Globus pallidus (tissue), 1 donor: ENCODE results near the gene TOP2A.
A peak's percentile ranks its signal among the peaks of the same experiment; 100 is the strongest.

Source experiments
- DNase-seq: peaks from one replicate; pipeline ENCODE4 v3.0.0-alpha.2; 2015; ENCODE audit warnings: low spot score

The TOP2A gene, protein sequence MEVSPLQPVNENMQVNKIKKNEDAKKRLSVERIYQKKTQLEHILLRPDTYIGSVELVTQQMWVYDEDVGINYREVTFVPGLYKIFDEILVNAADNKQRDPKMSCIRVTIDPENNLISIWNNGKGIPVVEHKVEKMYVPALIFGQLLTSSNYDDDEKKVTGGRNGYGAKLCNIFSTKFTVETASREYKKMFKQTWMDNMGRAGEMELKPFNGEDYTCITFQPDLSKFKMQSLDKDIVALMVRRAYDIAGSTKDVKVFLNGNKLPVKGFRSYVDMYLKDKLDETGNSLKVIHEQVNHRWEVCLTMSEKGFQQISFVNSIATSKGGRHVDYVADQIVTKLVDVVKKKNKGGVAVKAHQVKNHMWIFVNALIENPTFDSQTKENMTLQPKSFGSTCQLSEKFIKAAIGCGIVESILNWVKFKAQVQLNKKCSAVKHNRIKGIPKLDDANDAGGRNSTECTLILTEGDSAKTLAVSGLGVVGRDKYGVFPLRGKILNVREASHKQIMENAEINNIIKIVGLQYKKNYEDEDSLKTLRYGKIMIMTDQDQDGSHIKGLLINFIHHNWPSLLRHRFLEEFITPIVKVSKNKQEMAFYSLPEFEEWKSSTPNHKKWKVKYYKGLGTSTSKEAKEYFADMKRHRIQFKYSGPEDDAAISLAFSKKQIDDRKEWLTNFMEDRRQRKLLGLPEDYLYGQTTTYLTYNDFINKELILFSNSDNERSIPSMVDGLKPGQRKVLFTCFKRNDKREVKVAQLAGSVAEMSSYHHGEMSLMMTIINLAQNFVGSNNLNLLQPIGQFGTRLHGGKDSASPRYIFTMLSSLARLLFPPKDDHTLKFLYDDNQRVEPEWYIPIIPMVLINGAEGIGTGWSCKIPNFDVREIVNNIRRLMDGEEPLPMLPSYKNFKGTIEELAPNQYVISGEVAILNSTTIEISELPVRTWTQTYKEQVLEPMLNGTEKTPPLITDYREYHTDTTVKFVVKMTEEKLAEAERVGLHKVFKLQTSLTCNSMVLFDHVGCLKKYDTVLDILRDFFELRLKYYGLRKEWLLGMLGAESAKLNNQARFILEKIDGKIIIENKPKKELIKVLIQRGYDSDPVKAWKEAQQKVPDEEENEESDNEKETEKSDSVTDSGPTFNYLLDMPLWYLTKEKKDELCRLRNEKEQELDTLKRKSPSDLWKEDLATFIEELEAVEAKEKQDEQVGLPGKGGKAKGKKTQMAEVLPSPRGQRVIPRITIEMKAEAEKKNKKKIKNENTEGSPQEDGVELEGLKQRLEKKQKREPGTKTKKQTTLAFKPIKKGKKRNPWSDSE (N-terminal part only)

DNA sequence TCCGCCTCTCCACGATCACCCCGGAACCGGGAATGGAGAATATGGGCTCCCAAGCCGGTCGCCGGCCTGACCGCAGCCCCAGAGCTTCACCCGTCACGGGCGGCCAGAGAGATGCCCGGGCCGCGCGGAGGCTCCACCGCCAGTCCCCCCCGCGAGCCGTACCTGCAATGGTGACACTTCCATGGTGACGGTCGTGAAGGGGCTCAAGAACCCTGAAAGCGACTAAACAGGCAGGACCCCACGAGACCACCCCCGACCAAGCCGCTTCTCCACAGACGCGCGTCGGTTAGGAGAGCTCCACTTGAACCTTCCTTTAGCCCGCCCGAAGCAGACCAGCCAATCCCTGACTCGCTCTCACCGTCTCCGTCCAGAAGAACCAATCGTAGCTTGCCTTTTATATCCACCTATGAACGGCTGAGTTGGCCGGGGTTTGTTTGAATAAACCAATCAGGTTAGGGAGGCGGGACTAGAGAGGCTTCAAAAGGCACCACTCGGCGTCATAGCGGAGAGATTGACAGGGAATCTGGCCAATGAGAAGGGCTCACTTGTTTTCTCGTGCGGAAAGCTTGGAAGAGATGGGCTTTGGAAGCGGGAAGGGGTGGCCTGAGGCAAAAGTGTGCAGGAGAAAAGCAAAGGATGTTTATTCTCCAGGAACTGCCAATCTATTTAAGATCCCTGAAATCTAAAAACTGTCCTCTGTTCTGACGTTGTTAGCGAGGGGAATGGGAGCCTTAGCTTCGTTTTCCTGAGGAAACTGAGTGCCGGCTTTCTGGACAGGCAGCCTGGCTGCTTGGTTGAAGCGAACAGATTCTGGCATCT lies at the start of gene TOP2A:
TOP2A (minus strand) TSS at position 288 of the 819 bp plus-strand sequence; CDS start at position 183, 105 bp downstream.
- peak; percentile 99 for DNase-seq

DNA sequence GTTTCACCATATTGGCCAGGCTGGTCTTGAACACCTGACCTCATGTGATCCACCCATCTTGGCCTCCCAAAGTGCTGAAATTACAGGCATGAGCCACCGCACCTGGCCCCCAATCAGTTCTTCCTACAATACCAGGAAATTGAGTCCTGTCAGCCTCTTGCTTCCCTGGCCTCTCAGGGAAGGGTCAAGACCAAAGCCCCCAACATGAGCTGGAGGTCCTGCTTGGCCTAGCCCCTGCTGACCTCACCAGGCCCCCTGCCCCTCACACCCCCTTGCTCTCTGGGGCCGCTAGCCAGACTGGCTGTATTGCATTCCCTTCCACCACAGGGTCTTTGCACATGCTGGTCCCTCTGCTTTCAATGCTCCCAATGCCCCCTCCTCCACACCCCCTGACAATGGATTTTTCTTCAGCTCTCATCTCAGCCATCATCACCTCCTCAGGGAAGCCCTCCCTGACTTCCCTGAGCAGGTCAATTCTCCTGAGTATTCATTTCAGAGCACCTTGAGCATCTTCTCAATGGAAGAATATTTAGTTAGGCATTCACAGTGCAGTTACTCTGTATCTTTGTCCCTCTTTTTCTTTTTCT lies 49.7 kb upstream of the TOP2A start:
- DNase-seq, result no peak

DNA sequence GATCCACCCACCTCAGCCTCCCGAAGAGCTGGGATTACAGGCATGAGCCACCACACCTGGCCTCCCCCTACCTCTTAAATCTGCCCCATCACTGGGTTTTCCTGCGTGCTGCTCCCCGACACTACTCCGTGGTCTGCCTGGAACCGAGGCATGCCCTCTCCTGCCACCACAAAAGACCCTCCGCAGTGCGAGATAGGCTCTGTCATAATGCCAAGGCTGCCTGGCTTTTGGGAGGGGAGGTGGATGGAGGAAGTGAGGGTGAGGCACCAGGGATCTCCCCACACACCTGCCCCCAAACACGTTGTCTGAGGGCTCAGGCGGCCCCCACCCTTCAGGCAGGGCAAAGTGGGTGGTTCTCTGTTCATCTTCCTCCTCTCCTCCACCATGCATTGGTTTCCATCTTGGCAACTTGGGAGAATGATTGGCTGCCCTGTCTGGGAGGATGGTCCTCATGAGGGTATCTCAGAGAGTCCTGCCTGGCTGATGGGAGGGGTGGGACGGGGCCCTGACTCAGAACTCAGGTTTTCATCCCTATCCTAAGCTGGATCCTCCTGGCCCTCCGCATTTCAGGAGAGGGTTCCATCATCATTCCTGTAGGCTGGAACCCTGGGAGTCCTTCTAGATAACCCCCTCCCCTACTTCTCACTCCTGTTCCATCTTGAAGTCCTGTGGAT lies 48.7 kb upstream of the TOP2A start:
- no peak for DNase-seq

DNA sequence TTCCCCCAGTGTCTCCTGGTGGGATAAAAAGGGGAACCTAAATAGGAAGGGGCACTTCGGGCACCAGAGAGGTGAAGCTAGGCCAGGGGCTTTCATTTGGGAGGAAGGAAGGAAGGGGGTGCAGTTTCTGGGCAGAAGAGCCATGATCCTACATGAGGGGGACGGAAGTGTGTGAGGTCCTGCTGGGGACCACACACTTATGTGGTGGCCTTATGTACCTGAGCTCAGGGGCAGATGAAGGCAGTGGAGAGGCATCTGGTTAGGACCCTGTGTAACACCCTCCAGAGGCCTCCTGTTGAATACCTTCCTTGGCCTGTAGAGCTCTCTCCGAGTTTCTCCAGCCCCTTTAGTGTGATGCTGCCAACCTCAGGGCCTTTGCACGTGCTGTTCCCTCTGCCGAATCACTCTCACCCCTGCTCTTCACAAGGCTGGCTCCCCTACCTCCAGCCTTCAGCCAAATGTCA lies 46.7 kb upstream of the TOP2A start:
- DNase-seq, result no peak

DNA sequence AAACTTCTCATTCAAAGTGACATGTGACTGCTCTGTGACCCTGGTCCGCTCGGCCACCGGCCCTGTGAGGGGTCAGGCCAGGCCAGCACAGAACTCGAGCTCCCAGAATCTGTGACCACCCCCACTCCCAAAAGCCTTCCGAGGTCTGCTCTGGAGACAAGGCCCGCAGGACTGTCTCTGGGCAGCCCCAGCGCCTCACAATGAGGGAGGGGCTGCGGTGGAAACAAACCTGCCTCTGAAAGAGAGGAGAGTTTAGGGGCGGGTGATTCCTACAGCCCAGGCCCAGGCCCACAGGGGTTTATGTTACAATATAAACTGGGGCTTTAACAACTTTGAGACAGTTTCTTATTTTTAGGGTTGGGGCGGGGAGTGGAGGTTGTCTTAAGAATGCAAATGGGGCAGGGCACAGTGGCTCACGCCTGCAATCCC lies 45.4 kb upstream of the TOP2A start:
- no peak for DNase-seq

DNA sequence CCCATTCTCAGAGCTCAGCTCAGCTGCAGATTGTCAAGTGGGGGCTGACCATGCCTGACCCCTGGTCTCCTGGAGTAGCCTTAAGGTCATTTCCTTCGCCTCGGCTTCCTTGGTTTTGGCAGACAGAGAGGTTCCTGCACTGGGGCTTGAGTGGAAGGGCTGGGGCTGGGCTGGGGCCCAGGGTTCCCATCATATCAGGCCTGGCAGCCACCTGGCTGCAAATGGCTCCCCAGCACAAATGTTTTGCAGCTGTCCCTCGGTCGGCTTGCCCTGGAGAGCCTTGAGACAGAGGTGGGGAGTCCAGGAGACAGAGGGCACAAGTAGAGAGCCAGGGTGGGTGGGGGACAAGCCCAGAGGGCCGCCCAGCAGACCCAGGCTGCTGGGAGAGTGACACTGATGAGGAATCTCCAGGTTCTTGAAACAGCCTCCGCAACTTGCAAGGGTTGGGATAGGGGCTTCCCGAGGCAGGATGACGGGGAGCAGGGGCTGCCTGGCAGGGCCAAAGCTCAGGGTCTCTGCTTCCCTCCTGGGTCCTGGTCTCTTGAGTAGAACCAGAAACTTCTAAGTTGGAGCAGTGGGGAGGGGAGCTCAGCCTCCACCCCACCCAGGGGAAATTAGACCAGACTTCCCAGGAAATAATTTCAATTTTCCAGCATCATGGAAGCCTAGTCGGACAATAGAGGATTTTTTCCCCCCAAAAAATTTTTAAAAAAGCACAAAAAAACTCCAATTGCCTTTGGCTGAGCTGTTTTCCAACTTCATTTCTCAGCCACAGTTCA lies 44.8 kb upstream of the TOP2A start:
- no peak for DNase-seq

DNA sequence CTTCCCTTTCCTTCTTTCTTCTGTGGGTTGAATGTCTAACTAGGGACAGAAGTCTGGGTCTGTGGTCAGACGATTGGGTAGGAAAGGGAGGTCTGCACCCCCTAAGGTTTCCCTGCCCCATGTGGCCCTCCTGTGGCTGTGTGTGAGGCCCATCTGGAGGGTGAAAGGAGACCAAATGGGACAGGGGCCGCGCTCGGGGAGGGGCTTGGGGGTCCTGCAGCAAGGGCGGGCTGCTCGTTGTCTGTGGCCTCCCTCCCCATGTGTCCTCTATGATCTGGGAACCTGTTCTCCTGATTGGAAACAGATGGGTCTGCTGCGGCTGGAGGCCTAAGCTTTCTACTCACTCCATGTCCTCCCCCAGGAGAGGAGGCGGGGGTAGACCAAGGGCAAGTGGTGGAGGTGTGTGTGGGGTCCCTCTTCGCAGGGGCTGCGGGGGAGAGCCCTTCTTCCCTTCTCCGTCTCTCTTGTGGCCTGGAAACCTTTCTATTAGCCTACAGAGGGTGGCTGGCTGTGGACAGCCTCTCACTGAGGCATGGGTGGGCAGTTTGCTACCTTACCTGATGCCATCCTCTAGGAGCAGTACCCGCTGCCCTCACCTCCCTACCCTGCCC lies 44.1 kb upstream of the TOP2A start:
- no peak for DNase-seq

DNA sequence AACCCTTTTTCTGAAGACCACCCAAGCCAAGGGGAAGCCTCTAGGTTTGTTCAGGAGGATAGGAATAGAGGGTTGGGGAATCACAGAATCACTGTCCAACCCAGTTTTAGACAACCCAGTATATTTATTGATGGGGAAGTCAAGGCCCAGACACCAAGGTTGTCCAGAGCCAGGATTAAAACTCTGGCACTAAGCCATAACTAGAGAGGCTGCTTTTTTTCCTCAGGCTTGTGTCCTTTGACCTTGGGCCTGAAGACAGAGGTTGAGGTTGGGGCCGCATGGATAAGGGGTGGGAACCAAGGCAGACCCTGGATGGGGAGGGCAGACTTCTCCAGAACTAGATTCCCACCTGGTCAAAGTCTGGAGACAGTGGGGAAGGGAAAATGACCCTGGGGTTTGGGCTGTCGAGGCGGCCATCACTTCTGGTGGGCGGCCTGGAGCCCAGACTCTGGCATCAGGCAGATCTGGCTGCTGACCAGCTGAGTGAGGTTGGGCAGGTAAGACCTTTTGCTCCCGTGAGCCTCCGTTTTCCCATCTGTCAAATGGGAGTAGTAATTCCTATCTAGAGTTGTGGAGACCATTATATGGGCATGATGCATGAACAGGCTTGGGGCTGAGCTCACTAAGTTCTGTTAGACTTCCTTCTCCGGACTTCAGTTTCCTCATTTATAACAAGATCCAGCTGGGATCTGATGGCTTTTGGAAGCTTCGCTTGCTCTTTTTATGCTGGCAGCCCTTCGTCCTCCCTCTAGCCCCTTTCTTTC lies 43.5 kb upstream of the TOP2A start:
- no peak for DNase-seq

DNA sequence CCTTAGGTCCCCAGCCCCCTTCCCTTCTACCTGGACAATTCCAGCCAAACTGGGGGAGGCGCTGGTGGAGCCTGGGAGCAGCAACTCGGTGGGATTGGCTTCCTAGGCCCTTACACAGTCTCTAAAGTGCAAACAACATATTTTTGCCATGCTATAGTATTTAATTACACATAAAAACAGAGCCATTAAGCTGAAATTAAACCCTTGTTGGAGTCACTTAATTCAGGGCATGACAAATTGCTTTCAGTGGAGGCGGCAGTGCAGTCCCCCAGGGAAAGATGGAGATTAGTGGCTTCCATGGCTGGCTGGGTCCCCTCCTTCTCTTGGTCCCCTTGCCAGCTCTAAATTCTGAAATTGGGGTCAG lies 42.9 kb upstream of the TOP2A start:
- DNase-seq, result no peak

DNA sequence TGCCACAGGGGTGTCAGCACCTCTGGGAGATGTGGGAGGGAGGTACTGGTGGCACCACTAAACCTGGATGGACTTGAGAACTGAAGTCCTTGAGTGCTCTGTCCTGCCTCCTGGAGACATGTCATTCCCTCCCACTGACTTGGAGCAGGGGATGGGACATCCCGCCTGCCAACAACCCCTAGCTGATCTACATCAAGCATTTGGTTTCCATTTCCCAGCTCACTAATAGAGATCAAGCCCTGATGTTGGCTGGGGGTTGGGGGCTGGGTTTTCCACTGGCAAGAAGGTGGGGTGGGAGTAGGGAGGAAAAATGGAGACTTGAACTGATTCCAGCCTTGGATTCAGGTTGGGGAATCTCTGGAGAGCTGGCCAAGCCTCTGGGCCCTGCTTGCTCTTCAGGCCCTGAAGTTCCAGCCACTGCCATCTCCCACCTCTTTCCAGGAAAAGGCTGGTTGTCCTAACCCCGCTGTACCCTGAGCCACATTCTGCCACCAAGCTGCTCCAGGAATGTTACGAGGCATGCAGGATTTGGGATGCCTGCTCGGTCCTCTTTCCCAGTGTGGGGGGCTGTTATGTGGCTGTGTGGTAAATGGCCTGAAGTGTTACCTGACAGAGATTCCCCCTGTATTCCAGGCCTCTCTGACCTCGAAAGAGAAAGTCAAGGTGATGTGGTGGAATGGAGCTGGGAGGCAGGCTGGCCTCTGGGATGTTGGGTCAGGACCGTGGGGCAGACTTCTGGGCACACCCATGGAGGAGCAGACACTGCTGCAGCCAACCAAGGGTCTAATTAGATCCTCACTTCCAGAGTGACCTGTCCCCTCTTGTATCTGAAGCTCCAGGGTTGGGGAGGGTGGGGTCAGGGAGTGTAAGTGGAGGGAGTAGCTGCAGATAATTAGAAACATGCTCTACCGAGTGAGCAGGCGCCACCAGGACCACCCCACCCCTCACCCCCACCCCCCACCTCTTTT lies 42.2 kb upstream of the TOP2A start:
- DNase-seq, result no peak

DNA sequence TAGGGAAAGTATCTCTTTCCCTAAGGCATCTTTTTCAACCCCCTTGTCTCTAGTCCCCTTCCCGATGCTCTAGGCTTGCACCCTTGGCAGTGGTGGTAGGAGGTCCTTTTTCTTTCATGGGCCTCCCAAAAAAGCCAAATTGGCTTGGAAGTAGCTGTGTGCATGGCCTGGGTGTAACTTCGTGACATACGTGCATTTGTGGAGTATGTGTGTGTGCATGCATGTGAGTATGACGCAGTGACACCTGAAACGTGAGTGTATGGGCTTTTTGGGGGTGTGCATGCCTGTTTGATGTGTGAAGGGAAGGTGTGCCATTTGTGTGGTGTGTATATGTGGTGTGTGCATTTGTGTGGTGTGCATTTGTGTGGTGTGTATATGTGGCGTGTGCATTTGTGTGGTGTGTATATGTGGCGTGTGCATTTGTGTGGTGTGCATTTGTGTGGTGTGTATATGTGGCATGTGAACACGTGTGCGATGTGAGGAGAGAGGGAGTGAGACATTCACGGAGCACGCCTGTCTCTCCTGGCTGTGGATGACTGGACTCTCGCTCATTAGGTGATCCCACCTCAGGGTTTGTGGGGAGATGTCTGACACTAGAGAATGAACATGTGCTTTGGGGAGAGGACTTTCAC lies 41.3 kb upstream of the TOP2A start:
- no peak for DNase-seq

DNA sequence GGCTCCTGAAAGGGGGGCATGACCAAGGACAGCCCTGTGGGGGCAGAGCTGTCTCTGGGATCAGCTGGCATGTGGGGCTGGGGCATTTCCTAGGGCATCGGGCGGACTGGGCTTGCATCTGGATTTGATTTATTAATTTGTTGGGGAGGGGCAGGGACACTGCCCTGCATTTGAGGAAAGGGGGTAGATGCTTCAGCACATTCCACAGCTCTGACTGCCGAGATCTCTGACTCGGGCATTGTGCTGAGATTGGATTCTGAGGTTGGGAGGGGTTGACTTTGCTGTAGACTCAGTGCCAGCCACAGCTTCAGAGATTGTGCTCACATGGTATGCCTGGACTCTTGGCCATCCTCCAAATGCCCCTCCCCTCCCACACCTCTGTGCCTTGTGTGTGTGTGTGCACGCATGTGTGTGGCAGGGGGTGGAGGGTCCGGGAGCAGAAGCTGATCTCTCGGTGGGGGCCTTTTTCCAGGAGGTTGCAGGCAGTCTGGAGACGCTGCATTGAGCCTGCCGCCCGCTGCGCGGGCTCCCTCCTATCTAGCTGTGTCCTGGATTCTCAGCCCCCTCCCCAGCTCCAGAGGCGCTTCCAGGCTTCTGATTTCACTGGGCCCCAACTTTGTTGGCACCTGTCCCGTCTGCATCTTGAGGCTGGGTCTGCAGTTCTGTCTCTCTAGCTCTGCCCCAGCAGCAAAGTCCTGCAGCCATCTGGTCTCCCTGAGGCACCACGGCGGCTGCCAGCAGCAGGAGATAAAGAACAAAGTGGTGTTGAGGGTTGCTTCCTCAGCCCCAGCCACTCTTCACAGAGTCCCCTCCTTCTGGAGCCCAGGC lies 40.5 kb upstream of the TOP2A start:
- no peak for DNase-seq

DNA sequence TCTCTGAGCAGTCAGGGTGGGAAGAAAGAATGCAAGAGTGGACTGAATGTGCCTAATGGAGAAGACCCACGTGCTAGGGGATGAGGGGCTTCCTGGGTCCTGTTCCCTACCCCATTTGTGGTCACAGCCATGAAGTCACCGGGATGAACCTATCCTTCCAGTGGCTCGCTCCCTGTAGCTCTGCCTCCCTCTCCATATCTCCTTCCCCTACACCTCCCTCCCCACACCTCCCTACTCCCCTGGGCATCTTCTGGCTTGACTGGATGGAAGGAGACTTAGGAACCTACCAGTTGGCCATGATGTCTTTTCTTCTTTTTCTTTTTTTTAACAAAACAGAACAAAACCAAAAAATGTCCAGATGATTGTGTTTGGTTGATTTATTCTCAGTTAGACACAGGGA lies 39.7 kb upstream of the TOP2A start:
- no peak for DNase-seq

DNA sequence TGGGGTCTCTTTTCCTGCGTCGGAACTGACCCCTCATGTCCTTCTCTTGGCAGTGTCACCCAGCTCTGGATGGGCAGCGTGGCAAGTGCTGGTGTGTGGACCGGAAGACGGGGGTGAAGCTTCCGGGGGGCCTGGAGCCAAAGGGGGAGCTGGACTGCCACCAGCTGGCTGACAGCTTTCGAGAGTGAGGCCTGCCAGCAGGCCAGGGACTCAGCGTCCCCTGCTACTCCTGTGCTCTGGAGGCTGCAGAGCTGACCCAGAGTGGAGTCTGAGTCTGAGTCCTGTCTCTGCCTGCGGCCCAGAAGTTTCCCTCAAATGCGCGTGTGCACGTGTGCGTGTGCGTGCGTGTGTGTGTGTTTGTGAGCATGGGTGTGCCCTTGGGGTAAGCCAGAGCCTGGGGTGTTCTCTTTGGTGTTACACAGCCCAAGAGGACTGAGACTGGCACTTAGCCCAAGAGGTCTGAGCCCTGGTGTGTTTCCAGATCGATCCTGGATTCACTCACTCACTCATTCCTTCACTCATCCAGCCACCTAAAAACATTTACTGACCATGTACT lies 38.8 kb upstream of the TOP2A start:
- DNase-seq, result no peak

DNA sequence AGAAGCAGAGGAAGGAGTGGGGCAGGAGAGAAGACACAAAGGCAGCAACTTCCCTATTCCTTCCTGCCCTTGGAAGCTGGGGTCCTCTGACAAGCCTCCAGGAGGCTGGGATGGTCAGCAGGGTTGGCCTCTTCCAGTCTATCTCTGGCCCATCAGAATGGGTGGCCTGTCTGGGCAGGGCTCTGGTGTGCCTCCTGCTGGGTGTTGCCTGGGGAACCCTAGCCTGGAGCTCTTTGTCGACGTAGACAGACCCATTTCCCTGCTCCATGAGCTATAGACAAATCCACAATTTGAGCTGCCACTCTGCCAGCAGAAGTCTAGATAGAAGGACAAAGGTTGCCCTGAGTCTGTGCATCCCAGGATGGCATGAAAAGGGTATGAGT lies 36.9 kb upstream of the TOP2A start:
- DNase-seq, result no peak
